Astrocyte of the cerebellum (primary cell): Measurements from ENCODE around the gene LINGO1.

Experiments
- DNase-seq: peaks from one replicate; pipeline ENCODE4 v3.0.0-alpha.2; 2011; ENCODE audit warnings: low read depth
- H3K4me3 ChIP-seq: 2 replicates; pipeline ENCODE4 v1.5.1; 2011; ENCODE audit warnings: mild to moderate bottlenecking, low read depth, low read length, moderate library complexity
- CTCF ChIP-seq: IDR thresholded peaks from 2 replicates; pipeline ENCODE4 v1.5.1; 2012; ENCODE audit warnings: low read length, low read depth, moderate library complexity, mild to moderate bottlenecking; ENCODE audit errors: missing control alignments
- in situ Hi-C: cut with HindIII; loops from 2 replicates; pipeline ENCODE4 v1.10.0; 2017; ENCODE audit warnings: low sequenced_read_pairs

LINGO1 gene

GRCh38 chr15:77656294-77656693 lies 23.6 kb upstream of the LINGO1 start:
- in situ Hi-C loops, result loop anchor here (5.0 kb wide), 2 partner anchors 46 to 81 kb away; no protein-coding TSS in a partner anchor
- no peak overlapping the region for H3K4me3 ChIP-seq
- DNase-seq, result no peak
- TF ChIP-seq CTCF, result no peak

DNA sequence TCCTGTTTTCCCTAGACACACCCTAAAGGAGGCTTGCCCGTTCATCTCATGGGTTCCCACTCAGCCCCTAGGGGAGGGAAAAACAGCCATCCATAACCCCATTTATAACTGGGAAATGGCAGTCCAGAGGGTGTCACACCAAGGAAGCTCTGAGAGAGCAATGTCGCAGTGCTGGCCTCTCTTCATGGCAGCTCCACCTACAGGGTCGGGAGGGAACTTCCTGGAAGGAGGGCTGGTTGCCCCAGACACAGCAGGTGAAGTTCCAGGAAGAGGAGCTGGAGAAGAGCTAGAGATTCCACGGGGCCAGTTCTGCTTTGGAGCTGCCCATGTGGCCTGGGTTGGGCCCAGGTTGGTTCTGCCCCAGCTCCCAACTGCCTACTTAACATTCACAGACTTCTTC lies 22.3 kb upstream of the LINGO1 start:
- in situ Hi-C loops, result loop anchor here (5.0 kb wide), 2 partner anchors 47 to 82 kb away; no protein-coding TSS in a partner anchor
- peak; percentile 40 for TF ChIP-seq CTCF
- no peak for DNase-seq
- no peak overlapping the region for H3K4me3 ChIP-seq

DNA sequence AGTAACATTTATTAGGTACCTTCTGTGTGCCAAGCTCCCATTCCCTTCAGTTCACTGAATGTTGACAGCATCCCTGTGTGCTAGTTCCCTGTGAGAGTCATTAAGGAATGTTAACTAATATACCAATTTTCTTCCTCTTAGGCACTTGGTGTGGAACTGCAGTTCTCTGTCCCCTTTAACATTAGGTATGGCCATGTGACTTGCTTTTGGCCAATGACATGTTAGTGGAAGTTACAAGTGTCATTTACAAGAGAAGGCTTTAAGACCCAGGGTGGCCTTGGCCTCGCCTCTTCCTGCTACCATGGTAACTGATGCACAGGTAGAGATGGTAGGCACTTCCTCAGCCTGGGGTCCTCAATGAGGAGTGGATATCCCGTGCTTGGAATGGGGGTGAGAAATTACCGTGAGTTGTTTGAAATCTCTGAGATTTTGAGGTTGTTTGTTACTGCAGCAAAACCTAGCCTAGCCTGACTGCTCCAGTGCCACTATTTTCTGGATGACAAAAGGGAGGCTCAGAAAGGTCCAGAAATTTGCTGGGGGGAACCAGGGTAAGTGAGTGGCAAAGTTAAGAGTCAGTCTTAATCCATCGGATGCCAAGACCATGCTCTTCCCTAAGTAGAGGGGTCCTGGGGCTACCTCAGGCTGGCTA lies 21.2 kb upstream of the LINGO1 start:
- no peak for TF ChIP-seq CTCF
- in situ Hi-C loops, result no loop called here
- DNase-seq, result no peak
- H3K4me3 ChIP-seq, result no peak overlapping the region

GRCh38 chr15:77650265-77650664 lies 17.6 kb upstream of the LINGO1 start:
- no peak overlapping the region for H3K4me3 ChIP-seq
- TF ChIP-seq CTCF, result peak; percentile 32
- no peak for DNase-seq
- in situ Hi-C loops, result no loop called here

DNA sequence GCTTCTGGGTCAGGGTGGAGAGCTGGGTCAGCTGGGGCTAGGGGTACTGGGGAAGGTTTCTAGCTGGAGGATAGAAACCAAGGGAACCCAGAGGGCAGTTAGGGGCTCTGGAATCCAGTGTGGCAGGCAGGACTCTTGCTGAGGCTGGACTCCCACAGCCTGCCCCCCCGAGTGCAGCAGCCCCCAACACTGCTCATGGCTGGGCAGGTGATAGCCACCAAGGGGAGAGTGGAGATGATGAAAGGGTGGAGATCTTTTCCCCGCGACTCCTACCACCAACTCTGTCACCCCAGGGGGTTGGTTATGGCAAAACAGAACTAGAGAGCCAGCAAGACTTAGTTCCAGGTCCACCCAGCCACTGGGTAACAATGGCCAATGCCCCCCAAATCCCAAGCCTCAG lies 16.9 kb upstream of the LINGO1 start:
- no peak for DNase-seq
- H3K4me3 ChIP-seq, result no peak overlapping the region
- TF ChIP-seq CTCF, result no peak
- in situ Hi-C loops, result no loop called here

- TF ChIP-seq CTCF, result no peak
- DNase-seq, result no peak
These were observed 16.3 kb upstream of the LINGO1 start for GRCh38 chr15:77649017-77649416.

More at GRCh38 chr15:77649017-77649416, 16.3 kb upstream of the LINGO1 start:
- no peak overlapping the region for H3K4me3 ChIP-seq
- in situ Hi-C loops, result no loop called here
